Bronchial epithelial cell (primary cell): ENCODE measurements around the gene TMEM151B. TPM values are rescaled to one million over a fixed set of nuclear protein-coding genes. Genes with fewer than 3 reads are reported as not detected.

Experiments
- DNase-seq: peaks from one replicate; pipeline ENCODE4 v3.0.0-alpha.2; 2010; ENCODE audit warnings: low read depth
- FAIRE-seq: peaks from 2 replicates; lab custom pipeline; 2011; peaks lifted over from hg19 to GRCh38; lab: Jason Lieb, UNC
- H3K27me3 ChIP-seq: 2 replicates; pipeline ENCODE4 v1.5.1; 2011; ENCODE audit warnings: low read length; ENCODE audit not compliant: control insufficient read depth, insufficient read depth
- H3K36me3 ChIP-seq: 2 replicates; pipeline ENCODE4 v1.5.1; 2011; ENCODE audit warnings: low read length; ENCODE audit not compliant: control insufficient read depth, insufficient read depth
- H3K4me3 ChIP-seq: 2 replicates; pipeline ENCODE4 v1.5.1; 2011; ENCODE audit warnings: mild to moderate bottlenecking, low read depth, low read length, control low read depth
- CTCF ChIP-seq: IDR thresholded peaks from 2 replicates; pipeline ENCODE4 v1.5.1; 2011; ENCODE audit warnings: mild to moderate bottlenecking, moderate library complexity, low read length, control low read depth, inconsistent platforms; ENCODE audit not compliant: insufficient read depth, severe bottlenecking
- total RNA-seq: library from RNA; depleted of rRNA; stranded (reverse); fragments of >200 nt; gene quantifications from 2 replicates; pipeline ENCODE4 v1.2.1, GENCODE V29; 2014

The TMEM151B gene
- total RNA-seq, 1 donor from 2014 or later: not detected

GRCh38 chr6:44284867-44285266 is 14.6 kb downstream of the TMEM151B start:
- Histone ChIP-seq H3K4me3 (no peak overlapping the region), H3K36me3 (no peaks in the 10 kb centered on the region), H3K27me3 (peaks cover 1% of the 10 kb centered on the region)
- DNase-seq (no peak), FAIRE-seq (no peak)
- no peak for TF ChIP-seq CTCF

- no peaks in the 10 kb centered on the region for H3K36me3 ChIP-seq
- DNase-seq (no peak), FAIRE-seq (no peak)
- H3K4me3 ChIP-seq: no peak overlapping the region
- no peak for TF ChIP-seq CTCF
- peaks cover 1% of the 10 kb centered on the region for H3K27me3 ChIP-seq
Observed at GRCh38 chr6:44285552-44286284, 15.5 kb downstream of the TMEM151B start.

GRCh38 chr6:44286285-44286565 is 16.0 kb downstream of the TMEM151B start:
- no peak for TF ChIP-seq CTCF
- Histone ChIP-seq H3K27me3 (peaks cover 1% of the 10 kb centered on the region), H3K36me3 (no peaks in the 10 kb centered on the region), H3K4me3 (no peak overlapping the region)
- no peak for FAIRE-seq
- DNase-seq: no peak

- Histone ChIP-seq H3K27me3 (peaks cover 1% of the 10 kb centered on the region), H3K36me3 (no peaks in the 10 kb centered on the region), H3K4me3 (no peak overlapping the region)
- DNase-seq: no peak
- no peak for TF ChIP-seq CTCF
- FAIRE-seq: no peak
Observed at GRCh38 chr6:44286747-44287146, 16.5 kb downstream of the TMEM151B start.

GRCh38 chr6:44289726-44290260 is 19.5 kb downstream of the TMEM151B start:
- H3K27me3 ChIP-seq: peaks cover 1% of the 10 kb centered on the region
- TF ChIP-seq CTCF: no peak
- H3K36me3 ChIP-seq: no peaks in the 10 kb centered on the region
- H3K4me3 ChIP-seq: no peak overlapping the region
- DNase-seq (no peak), FAIRE-seq (no peak)

GRCh38 chr6:44291841-44292240 is 21.6 kb downstream of the TMEM151B start:
- Histone ChIP-seq H3K36me3 (no peaks in the 10 kb centered on the region), H3K4me3 (no peak overlapping the region), H3K27me3 (peaks cover 12% of the 10 kb centered on the region)
- TF ChIP-seq CTCF: no peak
- DNase-seq: no peak
- FAIRE-seq: no peak
